ENCODE results near the gene SYT17.

DNA sequence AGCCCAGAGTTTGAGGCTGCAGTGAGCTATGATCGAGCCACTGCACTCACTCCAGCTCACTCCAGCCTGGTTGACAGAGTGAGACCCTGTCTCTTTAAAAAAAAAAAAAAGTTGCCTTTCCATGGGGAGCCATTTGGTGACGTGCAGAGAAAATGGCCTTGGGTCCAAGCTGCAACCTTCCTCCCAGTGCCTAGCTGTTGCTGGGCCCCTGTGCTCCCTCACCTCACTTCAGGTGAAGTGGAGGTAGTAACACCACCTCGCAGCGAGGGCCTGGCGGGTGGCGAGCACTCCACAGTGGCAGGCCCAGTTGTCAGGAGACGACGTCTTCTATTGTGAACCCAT, 17.4 kb downstream of the SYT17 start:
- no peak for TF ChIP-seq EZH2 (IDR thresholded peaks at IDR 0.05; ENCODE audit: borderline replicate concordance)
- TF ChIP-seq, protein P1, sequence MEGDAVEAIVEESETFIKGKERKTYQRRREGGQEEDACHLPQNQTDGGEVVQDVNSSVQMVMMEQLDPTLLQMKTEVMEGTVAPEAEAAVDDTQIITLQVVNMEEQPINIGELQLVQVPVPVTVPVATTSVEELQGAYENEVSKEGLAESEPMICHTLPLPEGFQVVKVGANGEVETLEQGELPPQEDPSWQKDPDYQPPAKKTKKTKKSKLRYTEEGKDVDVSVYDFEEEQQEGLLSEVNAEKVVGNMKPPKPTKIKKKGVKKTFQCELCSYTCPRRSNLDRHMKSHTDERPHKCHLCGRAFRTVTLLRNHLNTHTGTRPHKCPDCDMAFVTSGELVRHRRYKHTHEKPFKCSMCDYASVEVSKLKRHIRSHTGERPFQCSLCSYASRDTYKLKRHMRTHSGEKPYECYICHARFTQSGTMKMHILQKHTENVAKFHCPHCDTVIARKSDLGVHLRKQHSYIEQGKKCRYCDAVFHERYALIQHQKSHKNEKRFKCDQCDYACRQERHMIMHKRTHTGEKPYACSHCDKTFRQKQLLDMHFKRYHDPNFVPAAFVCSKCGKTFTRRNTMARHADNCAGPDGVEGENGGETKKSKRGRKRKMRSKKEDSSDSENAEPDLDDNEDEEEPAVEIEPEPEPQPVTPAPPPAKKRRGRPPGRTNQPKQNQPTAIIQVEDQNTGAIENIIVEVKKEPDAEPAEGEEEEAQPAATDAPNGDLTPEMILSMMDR (IDR thresholded peaks at IDR 0.05; ENCODE audit: poor library complexity): no peak
- no peak for TF ChIP-seq EZH2phosphoT487 (IDR thresholded peaks at IDR 0.05; ENCODE audit: low read depth, severe bottlenecking, unreplicated experiment)

Data from hepatocyte (in vitro differentiated cells).